SK-N-SH (cell line): ENCODE data around the gene MBNL2. TPM values are rescaled to one million over a fixed set of nuclear protein-coding genes. Genes with fewer than 3 reads are reported as not detected.

Experiments
- CTCF ChIA-PET: fragments of 300-600, 350-600 bp; formaldehyde crosslinking; extraction: SDS; loops from one replicate; lab custom pipeline; 2021; lab: Yijun Ruan, JAX
- POLR2A ChIA-PET: fragments of 350-600 bp; sonication (Branson Sonifier 250); formaldehyde crosslinking; extraction: SDS; loops from one replicate; lab custom pipeline; 2020; ENCODE audit warnings: antibody characterized with exemption, inconsistent platforms; lab: Yijun Ruan, JAX
- DNase-seq: peaks from one replicate; pipeline ENCODE4 v3.0.0; 2012
- H2AFZ ChIP-seq: fragments of 200-600 bp; sonication (generic); 2 replicates; pipeline ENCODE4 v1.8.1; 2016; ENCODE audit warnings: antibody characterized with exemption, mild to moderate bottlenecking, low read depth
- H3F3A ChIP-seq: fragments of 200-600 bp; sonication (generic); replicated peaks from 2 replicates; pipeline ENCODE3; 2016; ENCODE audit warnings: antibody characterized with exemption, mild to moderate bottlenecking; ENCODE audit not compliant: insufficient read depth
- H3K27ac ChIP-seq, 2 experiments: fragments of 200-500 bp in 1 of 2; fragments of 200-600 bp in 1 of 2; sonication (Bioruptor generic) in 1 of 2; sonication (generic), shearing (Covaris generic) in 1 of 2; 2 replicates each; pipeline versions ENCODE4 v1.5.1 to v1.6.1; 2014 to 2016; ENCODE audit warnings: low read depth in 2 of 2, inconsistent platforms in 1 of 2, low read length in 1 of 2, mild to moderate bottlenecking in 1 of 2, mixed read lengths in 1 of 2
- H3K27me3 ChIP-seq: fragments of 200-600 bp; sonication (generic), shearing (Covaris generic); 2 replicates; pipeline ENCODE4 v1.6.1; 2016; ENCODE audit warnings: mixed run types; ENCODE audit not compliant: insufficient read depth
- H3K36me3 ChIP-seq, 2 experiments: fragments of 200-500 bp in 1 of 2; fragments of 200-600 bp in 1 of 2; sonication (Bioruptor generic) in 1 of 2; sonication (generic) in 1 of 2; replicated peaks in 1 of 2; 2 replicates each; pipeline versions ENCODE3 to v1.5.1; 2014 to 2016; ENCODE audit warnings: low read length in 1 of 2, mild to moderate bottlenecking in 1 of 2; ENCODE audit not compliant: insufficient read depth in 2 of 2, control insufficient read depth in 1 of 2
- H3K4me1 ChIP-seq, 2 experiments: fragments of 200-500 bp in 1 of 2; fragments of 200-600 bp in 1 of 2; sonication (Bioruptor generic) in 1 of 2; sonication (generic), shearing (Covaris generic) in 1 of 2; 2 replicates each; pipeline versions ENCODE4 v1.5.1 to v1.6.1; 2014 to 2016; ENCODE audit warnings: low read depth in 1 of 2, low read length in 1 of 2, mixed run types in 1 of 2; ENCODE audit not compliant: insufficient read depth in 2 of 2, control insufficient read depth in 1 of 2
- H3K4me2 ChIP-seq: fragments of 200-600 bp; sonication (generic), shearing (Covaris generic); 2 replicates; pipeline ENCODE4 v1.6.1; 2017; ENCODE audit warnings: mixed run types
- H3K4me3 ChIP-seq, 2 experiments: fragments of 200-500 bp in 1 of 2; fragments of 200-600 bp in 1 of 2; sonication (Bioruptor generic) in 1 of 2; sonication (generic), shearing (Covaris generic) in 1 of 2; 2 replicates each; pipeline versions ENCODE4 v1.5.1 to v1.8.1; 2014 to 2016; ENCODE audit warnings: low read depth in 2 of 2, inconsistent platforms in 1 of 2, low read length in 1 of 2, mild to moderate bottlenecking in 1 of 2, mixed read lengths in 1 of 2, moderate library complexity in 1 of 2
- H3K79me2 ChIP-seq: fragments of 200-600 bp; sonication (generic); 2 replicates; pipeline ENCODE4 v1.8.1; 2017; ENCODE audit warnings: mild to moderate bottlenecking; ENCODE audit not compliant: insufficient read depth
- H3K9ac ChIP-seq: fragments of 200-600 bp; sonication (generic); 2 replicates; pipeline ENCODE4 v1.6.1; 2017; ENCODE audit warnings: mixed run types
- H3K9me2 ChIP-seq: fragments of 200-600 bp; sonication (generic); 2 replicates; pipeline ENCODE4 v1.6.1; 2017; ENCODE audit warnings: mixed run types
- H3K9me3 ChIP-seq: fragments of 200-600 bp; sonication (generic); 2 replicates; pipeline ENCODE4 v1.6.1; 2017; ENCODE audit warnings: mixed run types, mild to moderate bottlenecking, moderate library complexity
- H4K20me1 ChIP-seq: fragments of 200-600 bp; sonication (generic); 2 replicates; pipeline ENCODE4 v1.6.1; 2017; ENCODE audit warnings: mild to moderate bottlenecking, mixed run types; ENCODE audit not compliant: insufficient read depth
- CHD2 ChIP-seq: fragments of 150-350 bp; IDR thresholded peaks from 2 replicates; pipeline ENCODE4 v1.6.1; 2018; ENCODE audit warnings: low read length; ENCODE audit not compliant: partially characterized antibody
- ELF1 ChIP-seq: IDR thresholded peaks from 2 replicates; pipeline ENCODE4 v1.4.0; 2012
- EP300 ChIP-seq, 2 experiments: IDR thresholded peaks; 2 replicates each; pipeline versions ENCODE4 v1.4.0 to v1.6.1; 2012; ENCODE audit warnings: borderline replicate concordance in 1 of 2, low read depth in 1 of 2, low read length in 1 of 2
- FOXM1 ChIP-seq: IDR thresholded peaks from 2 replicates; pipeline ENCODE4 v1.4.0; 2012; ENCODE audit warnings: low read depth, mild to moderate bottlenecking
- GABPA ChIP-seq: IDR thresholded peaks from 2 replicates; pipeline ENCODE4 v1.4.0; 2012; ENCODE audit warnings: low read depth, mild to moderate bottlenecking
- GATA2 ChIP-seq: sonication (generic); formaldehyde crosslinking; IDR thresholded peaks from 2 replicates; pipeline ENCODE4 v1.5.0; 2020; ENCODE audit warnings: mild to moderate bottlenecking, missing genetic modification reagents
- JUND ChIP-seq: IDR thresholded peaks from 2 replicates; pipeline ENCODE4 v1.4.0; 2012
- MEF2A ChIP-seq: IDR thresholded peaks from 2 replicates; pipeline ENCODE4 v1.4.0; 2012; ENCODE audit warnings: low read depth, borderline replicate concordance
- MXI1 ChIP-seq: IDR thresholded peaks from 2 replicates; pipeline ENCODE4 v1.6.1; 2012; ENCODE audit warnings: mild to moderate bottlenecking, low read depth, low read length, improper control_type of control experiment
- NRF1 ChIP-seq: IDR thresholded peaks from 2 replicates; pipeline ENCODE4 v1.6.1; 2012; ENCODE audit warnings: low read depth, mild to moderate bottlenecking, low read length
- POLR2AphosphoS5 ChIP-seq: IDR thresholded peaks from 2 replicates; pipeline ENCODE4 v1.6.1; 2012; ENCODE audit warnings: low read depth, low read length
- RAD21 ChIP-seq: IDR thresholded peaks from 2 replicates; pipeline ENCODE4 v1.6.1; 2012; ENCODE audit warnings: mild to moderate bottlenecking, low read length
- REST ChIP-seq: IDR thresholded peaks from 2 replicates; pipeline ENCODE4 v1.6.1; 2012; ENCODE audit warnings: mild to moderate bottlenecking, low read depth, low read length, moderate library complexity
- SMC3 ChIP-seq: IDR thresholded peaks from 2 replicates; pipeline ENCODE4 v1.6.1; 2012; ENCODE audit warnings: low read depth, low read length, improper control_type of control experiment
- TAF1 ChIP-seq: IDR thresholded peaks from 2 replicates; pipeline ENCODE4 v1.6.1; 2012; ENCODE audit warnings: low read depth, mild to moderate bottlenecking, low read length, moderate library complexity, borderline replicate concordance
- TCF12 ChIP-seq: IDR thresholded peaks from 2 replicates; pipeline ENCODE4 v1.4.0; 2012
- USF1 ChIP-seq: IDR thresholded peaks from 2 replicates; pipeline ENCODE4 v1.4.0; 2012; ENCODE audit warnings: low read depth, borderline replicate concordance
- USF2 ChIP-seq: fragments of 150-350 bp; IDR thresholded peaks from 2 replicates; pipeline ENCODE4 v1.6.1; 2017; ENCODE audit warnings: antibody characterized with exemption, low read length, low read depth, borderline replicate concordance
- ZBTB33 ChIP-seq: IDR thresholded peaks from 2 replicates; pipeline ENCODE4 v1.4.0; 2012; ENCODE audit warnings: low read depth, borderline replicate concordance
- WGBS: methylation state at CpG from one replicate; pipeline ENCODE4 v1.1.6; 2017; ENCODE audit warnings: low lambda C conversion rate; 5-methylcytosine and 5-hydroxymethylcytosine counted together
- polyA plus RNA-seq, 3 experiments: library from polyadenylated mRNA; depleted of rRNA; stranded (reverse); fragments of >200 nt; gene quantifications; 2 replicates each; pipeline ENCODE4 v1.2.3, GENCODE V29; 2012

Gene MBNL2
- polyA plus RNA-seq, 1 of the 3 experiments (the other 2 are of a cell fraction): 24.5 TPM

GRCh38 chr13:97344265-97345175 lies 122.4 kb downstream of the MBNL2 start (continued):
- no peak for TF ChIP-seq REST
- no peak for TF ChIP-seq POLR2AphosphoS5
- TF ChIP-seq MEF2A: no peak
- TF ChIP-seq EP300 (IDR thresholded peaks at IDR 0.05; ENCODE audit: borderline replicate concordance in 1 of 2, low read depth in 1 of 2, low read length in 1 of 2): peak in 1 of 2 experiments; percentile 49; a peak in 1 of 4 replicates
- TF ChIP-seq GABPA: no peak
- TF ChIP-seq ELF1: no peak
- TF ChIP-seq USF1: no peak
- no peak for TF ChIP-seq CHD2
- no peak for TF ChIP-seq NRF1
- peak; percentile 67 for TF ChIP-seq TCF12
- TF ChIP-seq SMC3: peak; percentile 85
- TF ChIP-seq, all 33 proteins: peak for 6

- Histone ChIP-seq H3K9me3 (0 out of 2 replicates have a peak, but pooled peaks cover 5% of the 10 kb centered on the region), H3K36me3 (peaks cover 62 to 82% of the 10 kb centered on the region in 2 experiments), H3K27ac (no peak overlapping the region), H3F3A (peaks cover 45% of the 10 kb centered on the region), H2AFZ (no peak overlapping the region), H3K27me3 (no peaks in the 10 kb centered on the region), H3K79me2 (peaks cover 95% of the 10 kb centered on the region), H3K4me1 (peaks cover 5 to 7% of the 10 kb centered on the region in 2 experiments; a peak in 2 of 4 replicates), H4K20me1 (no peaks in the 10 kb centered on the region), H3K9ac (no peak overlapping the region), H3K9me2 (no peaks in the 10 kb centered on the region), H3K4me3 (no peak overlapping the region), H3K4me2 (no peak overlapping the region)
- DNase-seq: no peak
- CTCF ChIA-PET: interaction anchor here (0.9 to 12.4 kb wide), 2 partner anchors 124 to 236 kb away, joined by 3 to 194 read pairs; partner anchors contain the start of gene MBNL2
- POLR2A ChIA-PET: no interaction called here
- 95% methylated on average over 2 of the region's 2 CpGs for WGBS
- TF ChIP-seq USF2 (no peak), EP300 (IDR thresholded peaks at IDR 0.05; ENCODE audit: borderline replicate concordance in 1 of 2, low read depth in 1 of 2, low read length in 1 of 2) (no peak), TAF1 (no peak), RAD21 (no peak), JUND (no peak), REST (no peak), FOXM1 (no peak), MXI1 (no peak), GATA2 (CRISPR knock-in tag) (no peak), ZBTB33 (no peak)
These were observed 124.0 kb downstream of the MBNL2 start for GRCh38 chr13:97346097-97346496.
